NCI-H82 treated with DMSO at 0.1 percent for 48 hours (cell line): ENCODE measurements around the gene PRR7.
"Not testable (repeated sequence)": the region's sequence is repeated elsewhere in the genome, so short reads cannot be mapped to it uniquely, and the experiment has no call there.

Source experiments
- DNase-seq: peaks from one replicate; lab custom pipeline; 2025; ENCODE audit not compliant: unreplicated experiment; lab: John Stamatoyannopoulos, UW

Gene PRR7

GRCh38 chr5:177482359-177482795 is 35.8 kb downstream of the PRR7 start:
- no peak for DNase-seq

- DNase-seq, result no peak
Observed at GRCh38 chr5:177483042-177483441, 36.4 kb downstream of the PRR7 start.

GRCh38 chr5:177483994-177484901 is 37.6 kb downstream of the PRR7 start:
- no peak for DNase-seq

GRCh38 chr5:177484902-177485549 is 38.4 kb downstream of the PRR7 start:
- DNase-seq, result no peak

GRCh38 chr5:177485753-177486152 is 39.1 kb downstream of the PRR7 start:
- DNase-seq, result not testable (repeated sequence)

- no peak for DNase-seq
Observed at GRCh38 chr5:177486256-177486655, 39.6 kb downstream of the PRR7 start.

- DNase-seq, result no peak
Observed at GRCh38 chr5:177487144-177487543, 40.5 kb downstream of the PRR7 start.

- DNase-seq, result no peak
Observed at GRCh38 chr5:177487975-177488374, 41.4 kb downstream of the PRR7 start.

- no peak for DNase-seq
Observed at GRCh38 chr5:177489119-177489716, 42.6 kb downstream of the PRR7 start.

GRCh38 chr5:177490311-177490991 is 43.8 kb downstream of the PRR7 start:
- DNase-seq, result no peak

- no peak for DNase-seq
Observed at GRCh38 chr5:177490992-177491391, 44.4 kb downstream of the PRR7 start.

GRCh38 chr5:177491429-177491945 is 44.9 kb downstream of the PRR7 start:
- DNase-seq, result peak; percentile 46

GRCh38 chr5:177491983-177492746 is 45.6 kb downstream of the PRR7 start:
- no peak for DNase-seq

GRCh38 chr5:177492841-177493240 is 46.2 kb downstream of the PRR7 start:
- DNase-seq, result no peak

GRCh38 chr5:177493795-177494345 is 47.3 kb downstream of the PRR7 start:
- DNase-seq, result no peak

GRCh38 chr5:177494346-177495195 is 48.0 kb downstream of the PRR7 start:
- DNase-seq, result no peak

- DNase-seq, result no peak
Observed at GRCh38 chr5:177495243-177496060, 48.8 kb downstream of the PRR7 start.

GRCh38 chr5:177496070-177496726 is 49.6 kb downstream of the PRR7 start:
- no peak for DNase-seq
